ENCODE measurements around the gene WWOX. TPM values are rescaled to one million over a fixed set of nuclear protein-coding genes. Genes with fewer than 3 reads are reported as not detected.

Gene WWOX
- total RNA-seq, 1 experiment from 2014 or later, result 79.9 TPM

- Histone ChIP-seq H3K9me3 (ENCODE audit: low read depth, low read length, poor library complexity, severe bottlenecking) (no peaks in the 10 kb centered on the region), H3K4me1 (ENCODE audit: insufficient read depth, low read length, poor library complexity, severe bottlenecking) (no peaks in the 10 kb centered on the region), H3K36me3 (ENCODE audit: insufficient read depth, low read length, poor library complexity, severe bottlenecking) (no peaks in the 10 kb centered on the region), H3K27ac (ENCODE audit: low read depth, low read length, poor library complexity, severe bottlenecking) (no peak overlapping the region), H3K27me3 (replicated peaks; ENCODE audit: insufficient read depth, low read depth, low read length, poor library complexity) (no peaks in the 10 kb centered on the region), H3K4me3 (ENCODE audit: low read depth, low read length, poor library complexity, severe bottlenecking) (no peak overlapping the region)
- intact Hi-C loops (cut with micrococcal nuclease; ENCODE audit: unreplicated experiment), result no loop called here
- no peak for TF ChIP-seq EZH2 (IDR thresholded peaks at IDR 0.05; ENCODE audit: borderline replicate concordance, low read depth, low read length, poor library complexity, severe bottlenecking)
- TF ChIP-seq CTCF (conservative IDR thresholded peaks at IDR 0.05; ENCODE audit: low read depth, low read length), result no peak
- DNase-seq (ENCODE audit: low spot score), result no peak
- CTCF ChIA-PET, result no interaction called here
- POLR2A ChIA-PET (ENCODE audit: low non-redundant PET), result no interaction called here
- no TSS peak for BruUV-seq (replicated peaks)
Measured at GRCh38 chr16:79210607-79211006, 1111.2 kb downstream of the WWOX start.

DNA sequence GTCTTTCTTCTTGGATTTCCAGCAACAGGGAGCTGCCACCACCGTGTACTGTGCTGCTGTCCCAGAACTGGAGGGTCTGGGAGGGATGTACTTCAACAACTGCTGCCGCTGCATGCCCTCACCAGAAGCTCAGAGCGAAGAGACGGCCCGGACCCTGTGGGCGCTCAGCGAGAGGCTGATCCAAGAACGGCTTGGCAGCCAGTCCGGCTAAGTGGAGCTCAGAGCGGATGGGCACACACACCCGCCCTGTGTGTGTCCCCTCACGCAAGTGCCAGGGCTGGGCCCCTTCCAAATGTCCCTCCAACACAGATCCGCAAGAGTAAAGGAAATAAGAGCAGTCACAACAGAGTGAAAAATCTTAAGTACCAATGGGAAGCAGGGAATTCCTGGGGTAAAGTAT lies 1112.1 kb downstream of the WWOX start:
- H3K4me3 ChIP-seq (ENCODE audit: low read depth, low read length, poor library complexity, severe bottlenecking), result no peak overlapping the region
- no peaks in the 10 kb centered on the region for H3K27me3 ChIP-seq (replicated peaks; ENCODE audit: insufficient read depth, low read depth, low read length, poor library complexity)
- DNase-seq (ENCODE audit: low spot score), result no peak
- H3K9me3 ChIP-seq (ENCODE audit: low read depth, low read length, poor library complexity, severe bottlenecking), result no peaks in the 10 kb centered on the region
- intact Hi-C loops (cut with micrococcal nuclease; ENCODE audit: unreplicated experiment), result no loop called here
- no TSS peak for BruUV-seq (replicated peaks)
- no peak overlapping the region for H3K27ac ChIP-seq (ENCODE audit: low read depth, low read length, poor library complexity, severe bottlenecking)
- POLR2A ChIA-PET (ENCODE audit: low non-redundant PET), result no interaction called here
- no peak for TF ChIP-seq EZH2 (IDR thresholded peaks at IDR 0.05; ENCODE audit: borderline replicate concordance, low read depth, low read length, poor library complexity, severe bottlenecking)
- no peak for TF ChIP-seq CTCF (conservative IDR thresholded peaks at IDR 0.05; ENCODE audit: low read depth, low read length)
- no peaks in the 10 kb centered on the region for H3K36me3 ChIP-seq (ENCODE audit: insufficient read depth, low read length, poor library complexity, severe bottlenecking)
- CTCF ChIA-PET, result no interaction called here
- no peaks in the 10 kb centered on the region for H3K4me1 ChIP-seq (ENCODE audit: insufficient read depth, low read length, poor library complexity, severe bottlenecking)

GRCh38 chr16:79212114-79212791 lies 1112.8 kb downstream of the WWOX start:
- ChIA-PET CTCF (no interaction called here), POLR2A (ENCODE audit: low non-redundant PET) (no interaction called here)
- H3K36me3 ChIP-seq (ENCODE audit: insufficient read depth, low read length, poor library complexity, severe bottlenecking), result no peaks in the 10 kb centered on the region
- H3K27me3 ChIP-seq (replicated peaks; ENCODE audit: insufficient read depth, low read depth, low read length, poor library complexity), result no peaks in the 10 kb centered on the region
- H3K4me3 ChIP-seq (ENCODE audit: low read depth, low read length, poor library complexity, severe bottlenecking), result no peak overlapping the region
- BruUV-seq (replicated peaks), result no TSS peak
- H3K27ac ChIP-seq (ENCODE audit: low read depth, low read length, poor library complexity, severe bottlenecking), result no peak overlapping the region
- H3K9me3 ChIP-seq (ENCODE audit: low read depth, low read length, poor library complexity, severe bottlenecking), result no peaks in the 10 kb centered on the region
- no peak for TF ChIP-seq EZH2 (IDR thresholded peaks at IDR 0.05; ENCODE audit: borderline replicate concordance, low read depth, low read length, poor library complexity, severe bottlenecking)
- no peak for TF ChIP-seq CTCF (conservative IDR thresholded peaks at IDR 0.05; ENCODE audit: low read depth, low read length)
- no peaks in the 10 kb centered on the region for H3K4me1 ChIP-seq (ENCODE audit: insufficient read depth, low read length, poor library complexity, severe bottlenecking)
- intact Hi-C loops (cut with micrococcal nuclease; ENCODE audit: unreplicated experiment), result no loop called here
- no peak for DNase-seq (ENCODE audit: low spot score)

Data from A673 (cell line).